Bone marrow (tissue), 2 donors: ENCODE results near the gene FAM210A.
A peak's percentile ranks its signal among the peaks of the same experiment; 100 is the strongest.

ENCODE experiments used
- DNase-seq, 2 donors: peaks; one replicate each; lab custom pipeline; 2025; lab: John Stamatoyannopoulos, UW

Gene FAM210A

DNA sequence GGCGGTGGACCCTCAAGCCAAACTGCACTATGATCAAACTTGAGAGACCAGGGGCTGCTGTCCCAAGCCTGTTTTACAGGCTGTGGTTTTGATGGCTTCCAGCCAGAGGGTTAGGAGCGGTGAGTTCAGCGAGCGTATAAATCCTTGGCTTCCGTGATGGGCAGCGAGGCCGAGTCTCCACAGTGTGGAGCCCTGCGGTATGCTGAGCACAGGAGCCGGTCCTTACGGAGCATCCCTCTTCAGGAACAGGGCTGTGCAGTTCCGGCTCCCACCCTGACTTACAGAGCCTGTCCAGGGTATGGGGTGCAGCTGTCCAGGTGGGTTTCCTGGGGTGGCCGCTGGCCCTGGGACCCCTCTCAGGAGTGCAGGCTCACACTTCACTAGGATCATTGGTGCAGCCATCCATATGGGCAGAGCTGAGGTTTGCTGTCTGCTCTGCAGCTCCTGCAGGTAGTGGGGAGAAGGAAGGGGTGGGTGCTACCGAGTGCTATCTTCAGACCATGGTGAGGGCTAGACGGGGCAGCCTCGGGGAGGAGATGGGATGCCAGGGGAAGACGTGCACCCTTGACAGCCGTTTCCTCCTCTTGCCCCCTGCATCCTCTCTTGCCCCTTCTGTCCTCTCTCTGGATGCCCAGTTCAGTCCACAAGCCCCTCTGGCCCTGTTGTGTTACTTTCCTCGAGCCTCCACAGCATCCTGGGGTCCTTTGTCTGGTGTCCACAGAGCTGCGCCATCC lies 104.3 kb downstream of the FAM210A start:
- DNase-seq, result no peak

DNA sequence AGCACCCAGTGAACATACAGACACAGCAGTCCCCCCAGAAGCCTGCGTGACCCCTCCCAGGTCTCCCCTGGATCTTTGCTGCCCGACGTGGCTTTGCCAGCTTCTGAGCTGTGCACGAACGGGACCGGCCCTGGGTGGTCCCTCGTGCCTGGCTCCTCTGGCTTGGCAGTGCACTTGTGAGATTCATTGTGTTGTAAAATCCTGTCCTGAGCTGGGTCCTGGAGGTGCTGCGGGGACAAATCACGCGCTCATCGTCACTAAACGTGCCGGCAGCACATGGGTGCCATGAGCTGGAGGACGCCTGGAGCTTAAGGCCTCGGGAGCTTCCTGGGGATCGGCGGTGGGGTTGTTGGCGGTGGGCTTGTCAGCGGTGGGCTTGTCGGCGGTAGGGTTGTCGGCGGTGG lies 104.9 kb downstream of the FAM210A start:
- no peak for DNase-seq

DNA sequence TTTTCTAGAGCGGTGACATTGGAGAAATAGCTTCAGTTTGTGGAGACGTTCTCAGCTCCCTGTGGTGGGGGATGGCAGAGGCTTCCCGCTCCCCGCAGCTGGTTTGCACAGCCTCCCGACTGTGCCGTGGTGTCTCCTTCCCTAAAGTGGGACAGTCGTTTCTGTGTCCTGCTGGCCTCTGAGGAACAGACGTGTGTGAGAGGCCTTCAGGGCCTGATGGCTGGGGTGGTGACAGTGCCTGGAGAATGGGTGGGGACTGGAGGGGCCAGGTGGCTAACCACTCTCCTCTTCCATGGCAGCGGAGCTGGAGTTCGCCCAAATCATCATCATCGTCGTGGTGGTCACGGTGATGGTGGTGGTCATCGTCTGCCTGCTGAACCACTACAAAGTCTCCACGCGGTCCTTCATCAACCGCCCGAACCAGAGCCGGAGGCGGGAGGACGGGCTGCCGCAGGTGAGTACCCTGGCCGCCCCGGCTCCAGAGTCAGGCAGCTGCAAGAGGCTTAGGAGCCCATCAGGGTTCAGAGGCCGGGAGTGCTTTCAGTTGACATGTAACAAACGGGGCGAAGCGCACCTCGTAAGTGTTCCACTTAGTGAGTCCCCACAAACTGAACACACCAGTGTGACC lies 105.4 kb downstream of the FAM210A start:
- no peak for DNase-seq

DNA sequence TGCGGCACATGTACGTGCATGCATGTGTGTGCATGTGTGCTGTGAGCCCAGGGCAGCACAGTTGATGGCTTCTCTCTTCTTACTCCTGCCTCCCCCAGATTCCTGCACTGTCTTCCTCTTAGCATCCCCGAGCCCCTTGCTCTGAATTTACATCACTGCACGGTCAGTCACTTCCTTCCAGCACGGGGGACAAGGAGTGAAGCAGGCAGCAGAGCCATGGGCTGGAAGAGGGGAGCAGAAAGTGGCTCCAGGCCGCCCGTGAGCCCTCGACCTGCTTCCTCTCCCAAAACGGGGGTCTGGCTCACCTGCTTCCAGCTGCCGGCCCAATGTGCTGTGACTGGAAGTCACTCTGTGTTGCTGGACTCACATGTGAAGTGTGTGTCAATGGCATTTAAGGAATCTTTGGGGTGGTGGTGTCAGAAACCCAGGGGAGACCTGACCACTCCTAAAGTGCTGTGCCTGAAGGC lies 106.1 kb downstream of the FAM210A start:
- no peak for DNase-seq

DNA sequence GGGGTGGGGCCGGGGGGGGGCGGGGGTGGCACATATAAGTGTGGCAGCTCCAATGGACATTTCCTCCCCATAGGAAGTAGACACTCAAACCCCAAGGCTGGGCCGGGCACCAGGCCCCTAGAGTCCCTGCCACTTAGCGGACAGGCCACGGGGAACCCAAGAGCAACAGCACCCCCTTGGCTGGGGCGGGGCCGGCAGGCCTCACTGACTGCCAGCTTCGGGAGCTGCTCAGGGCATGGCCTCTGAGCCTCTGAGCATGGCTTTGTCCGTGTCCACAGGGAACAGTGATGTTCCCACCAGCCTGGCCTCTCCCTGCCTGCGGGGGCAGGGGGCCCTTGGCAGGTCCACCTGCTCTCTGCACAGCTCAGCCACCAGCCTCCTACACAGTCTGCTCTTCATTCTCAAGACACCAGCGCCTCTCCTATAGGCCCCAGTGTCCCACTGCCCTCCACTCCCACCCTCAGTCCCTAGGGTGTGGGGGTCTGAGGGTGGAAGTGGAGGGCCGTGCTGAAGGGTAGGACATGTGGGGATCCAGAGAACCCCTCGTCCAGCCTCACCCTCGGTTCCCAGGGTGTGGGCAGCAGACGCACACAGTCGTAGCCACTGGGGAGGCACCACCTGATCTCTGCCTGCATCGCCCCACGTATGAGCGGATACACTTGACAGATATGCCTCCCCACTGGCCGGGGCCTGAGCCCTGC lies 106.7 kb downstream of the FAM210A start:
- DNase-seq, result no peak

DNA sequence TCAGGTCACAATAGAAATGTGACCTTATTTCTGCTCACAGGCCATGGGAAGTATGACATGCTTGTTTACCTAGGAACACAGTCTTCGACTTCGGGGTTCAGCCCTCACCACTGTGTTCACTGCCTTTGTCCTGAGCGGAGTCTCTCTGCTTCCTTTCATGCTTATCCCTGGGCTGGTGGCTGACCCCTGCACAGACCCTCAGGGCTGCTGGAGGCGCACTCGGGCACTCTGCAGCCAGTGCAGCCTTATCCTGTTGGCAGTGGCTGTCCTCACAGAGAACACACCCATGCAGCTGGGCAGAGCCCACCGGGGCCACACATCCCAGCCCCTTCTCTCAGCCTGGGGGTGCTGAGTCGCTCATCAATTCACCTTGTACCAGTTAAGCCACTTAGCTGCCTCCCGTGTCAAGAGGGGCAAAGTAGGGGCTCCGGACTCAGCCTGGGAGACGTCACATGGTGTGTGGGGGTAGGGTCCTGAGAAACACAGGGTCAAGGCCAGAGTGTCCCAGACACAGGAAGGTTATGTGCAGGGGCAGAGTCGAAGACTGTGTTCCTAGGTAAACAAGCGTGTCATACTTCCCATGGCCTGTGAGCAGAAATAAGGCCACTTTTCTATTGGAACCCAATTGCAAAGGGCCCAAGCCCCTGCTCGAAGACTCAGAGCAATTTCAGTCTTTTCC lies 107.5 kb downstream of the FAM210A start:
- DNase-seq, result no peak

DNA sequence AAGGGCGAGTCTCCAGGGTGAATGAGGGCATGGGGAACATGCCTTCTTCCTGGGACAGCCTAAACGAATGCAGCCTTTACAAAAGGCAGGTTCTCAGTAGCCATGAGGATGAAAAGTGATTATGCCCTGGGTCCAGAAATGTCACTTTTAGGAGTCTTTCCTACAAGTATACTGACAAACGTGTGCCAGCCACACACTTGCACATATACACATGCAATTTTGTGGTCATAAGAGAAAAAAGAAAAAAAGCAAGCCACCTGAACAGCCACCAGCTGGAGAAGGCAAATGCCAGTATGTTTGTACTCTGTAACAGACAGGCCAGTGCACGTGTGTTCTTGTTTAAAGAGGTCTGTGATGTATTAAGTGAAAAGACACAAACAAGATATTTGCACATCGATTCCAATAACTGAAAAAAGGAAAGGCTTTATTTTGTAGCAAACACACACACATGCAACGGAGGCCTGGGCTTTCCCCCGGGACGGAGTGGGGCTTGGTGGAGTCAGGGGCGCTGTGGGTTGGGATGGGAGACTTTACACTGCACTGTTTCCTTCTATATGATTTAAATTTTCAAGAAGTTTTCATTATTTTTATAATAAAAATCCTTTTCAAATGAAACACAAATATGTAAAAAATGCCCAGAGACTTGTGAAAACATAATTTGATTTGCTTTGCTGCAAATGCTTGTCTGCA lies 108.4 kb downstream of the FAM210A start:
- no peak for DNase-seq

DNA sequence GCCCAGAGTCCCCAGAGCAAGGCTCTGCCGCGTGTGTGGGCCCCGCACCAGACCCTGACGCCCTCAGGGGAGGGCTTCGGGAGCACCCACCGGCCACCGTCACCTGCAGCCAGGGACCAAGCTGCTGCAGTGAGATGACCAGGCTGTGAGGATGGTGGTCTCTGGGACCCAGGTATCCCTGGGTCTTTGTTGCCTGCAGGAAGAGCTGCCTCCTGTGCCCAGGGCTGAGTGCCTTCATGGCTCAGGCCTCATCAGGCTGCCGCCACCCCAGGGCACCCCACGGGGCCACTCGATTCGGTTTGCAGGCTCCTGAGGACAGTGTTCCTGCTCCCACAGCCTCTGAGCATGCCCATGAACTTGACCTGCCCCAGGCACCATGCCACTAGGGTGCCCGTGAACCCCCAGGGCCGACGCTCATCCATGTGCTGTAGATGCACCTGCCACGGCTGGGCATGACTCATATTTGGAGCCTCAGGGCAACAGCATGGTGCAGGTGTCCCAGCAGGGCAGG lies 109.8 kb downstream of the FAM210A start:
- no peak for DNase-seq

DNA sequence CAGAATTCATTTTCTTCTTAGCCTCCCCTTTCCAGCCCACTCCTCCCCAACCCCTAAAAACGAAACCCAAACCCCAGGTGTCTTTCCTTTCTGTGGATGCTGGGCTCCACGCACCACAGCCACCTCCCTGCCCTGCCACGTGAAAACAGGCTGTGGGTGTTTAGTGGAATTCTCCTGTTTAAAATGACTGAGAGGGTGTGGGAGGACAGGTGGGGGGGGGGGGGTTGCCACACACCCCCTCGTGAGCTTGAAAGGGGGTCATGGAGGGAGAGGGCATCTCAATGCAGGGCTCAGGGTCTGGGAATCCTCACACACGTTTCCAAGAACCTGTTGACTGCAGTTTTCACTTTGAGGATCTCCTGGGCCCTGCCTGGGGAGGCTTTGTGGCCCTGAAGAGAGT lies 110.3 kb downstream of the FAM210A start:
- no peak for DNase-seq

DNA sequence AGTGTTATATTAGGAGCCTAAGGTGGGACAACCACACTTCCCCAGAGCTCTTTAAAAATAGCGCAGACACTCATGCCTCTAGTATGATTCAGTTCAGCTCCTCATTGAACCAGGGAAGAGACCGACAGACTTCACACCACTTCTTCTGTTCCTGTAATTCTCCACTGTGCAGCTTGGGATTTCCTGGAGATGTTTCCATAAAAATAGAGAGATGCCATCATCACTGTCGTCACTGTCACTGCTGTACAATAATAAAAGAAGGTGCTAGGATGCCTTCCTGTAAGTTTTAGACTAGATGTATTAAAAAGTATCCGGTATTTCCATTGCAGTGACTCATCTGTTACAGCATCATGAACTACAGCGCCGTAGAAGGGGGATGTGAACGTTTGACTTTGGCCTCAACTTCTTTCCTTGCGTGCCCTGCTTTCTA lies 110.9 kb downstream of the FAM210A start:
- peak in 1 of 2 donors; percentile 66 for DNase-seq

DNA sequence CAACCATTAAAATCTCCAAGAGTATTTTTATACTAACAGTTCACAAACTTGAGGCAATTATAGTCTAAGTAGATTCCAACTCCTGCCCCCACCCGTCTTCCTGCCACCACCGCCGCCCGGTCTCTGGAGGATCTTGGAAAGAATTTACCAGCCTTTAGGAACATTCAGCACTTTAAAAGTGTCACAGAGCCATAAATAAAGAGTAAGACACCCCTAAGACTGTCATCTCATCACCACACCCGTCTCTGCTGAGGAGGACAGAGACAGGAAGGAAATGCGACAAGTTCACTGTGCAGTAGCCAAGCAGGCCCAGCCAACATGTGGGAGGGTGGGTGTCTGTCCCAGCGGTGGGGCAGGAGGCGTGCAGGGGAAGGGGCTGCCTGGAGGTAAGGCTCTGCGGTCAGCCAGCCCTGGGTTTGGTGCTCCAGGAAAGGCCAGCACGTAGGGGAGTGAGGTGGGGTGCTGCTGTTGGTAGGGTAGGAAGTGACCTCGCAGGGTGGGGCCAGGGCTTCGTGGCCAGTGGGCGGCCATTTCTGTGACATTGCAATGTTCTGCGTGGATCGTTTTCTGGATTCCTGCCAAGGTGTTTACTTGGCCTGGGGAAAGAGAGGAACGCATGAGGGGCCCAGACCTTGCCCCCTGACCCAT lies 111.6 kb downstream of the FAM210A start:
- peak; percentile 22 to 84 for DNase-seq

DNA sequence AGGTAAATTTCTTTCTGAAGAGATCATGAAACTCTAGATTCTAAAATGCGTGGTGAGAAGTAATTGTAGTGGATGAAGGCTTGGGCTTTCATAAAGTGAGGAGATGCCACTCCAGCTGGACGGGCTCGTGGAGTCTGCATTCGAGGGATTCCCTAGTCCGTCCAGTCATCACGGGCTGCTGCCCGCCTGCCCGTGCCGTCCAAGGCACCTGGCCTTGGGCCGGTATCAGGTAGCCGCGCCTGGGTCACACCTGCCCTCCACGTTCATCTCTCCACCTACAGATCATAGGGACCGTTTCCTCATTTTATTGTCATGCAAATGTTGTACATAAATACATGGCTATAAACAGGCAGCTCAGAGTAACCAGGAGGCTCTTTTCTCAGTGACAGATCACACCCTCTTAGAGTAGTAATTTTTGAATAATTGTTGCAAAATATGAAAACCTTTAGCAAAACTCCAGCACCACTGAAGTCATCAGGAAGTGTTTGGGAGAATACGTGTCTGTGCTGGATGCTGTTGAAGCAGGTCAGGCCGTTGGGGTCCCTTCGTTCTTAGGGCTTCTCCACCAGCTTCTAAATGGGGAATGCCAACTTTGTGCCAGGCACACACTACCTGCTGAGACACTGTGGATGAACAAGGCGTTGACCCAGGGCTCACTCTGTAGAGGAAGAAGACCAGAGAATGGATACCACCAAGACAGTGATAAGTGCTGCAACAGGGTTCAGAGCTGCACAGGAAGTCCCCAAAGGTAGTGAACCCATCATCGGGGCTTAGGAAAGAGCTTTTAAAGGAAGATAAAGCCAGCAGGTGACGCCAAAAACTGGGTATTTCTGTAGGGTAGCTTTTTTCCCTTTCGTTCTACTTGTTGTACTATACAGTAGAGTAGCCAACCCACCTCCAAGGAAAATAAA lies 112.5 kb downstream of the FAM210A start:
- DNase-seq, result no peak
